ENCODE measurements around the gene ZDHHC18.
"Not testable (repeated sequence)": the region's sequence is repeated elsewhere in the genome, so short reads cannot be mapped to it uniquely, and the experiment has no call there.

The ZDHHC18 gene

GRCh38 chr1:26864610-26865480, 38.4 kb downstream of the ZDHHC18 start:
- Mint-ChIP-seq H3K4me1 (peaks cover 5% of the 10 kb centered on the region), H3K36me3 (no peaks in the 10 kb centered on the region), H3K27ac (peak overlapping the region; percentile 81), H3K4me3 (peak overlapping the region; percentile 96), H3K9me3 (no peaks in the 10 kb centered on the region), H3K27me3 (no peaks in the 10 kb centered on the region)
- ATAC-seq (ENCODE audit: low read depth) (peak; percentile 90), DNase-seq (ENCODE audit: low spot score in 2 of 2) (peak; percentile 92 to 95)

DNA sequence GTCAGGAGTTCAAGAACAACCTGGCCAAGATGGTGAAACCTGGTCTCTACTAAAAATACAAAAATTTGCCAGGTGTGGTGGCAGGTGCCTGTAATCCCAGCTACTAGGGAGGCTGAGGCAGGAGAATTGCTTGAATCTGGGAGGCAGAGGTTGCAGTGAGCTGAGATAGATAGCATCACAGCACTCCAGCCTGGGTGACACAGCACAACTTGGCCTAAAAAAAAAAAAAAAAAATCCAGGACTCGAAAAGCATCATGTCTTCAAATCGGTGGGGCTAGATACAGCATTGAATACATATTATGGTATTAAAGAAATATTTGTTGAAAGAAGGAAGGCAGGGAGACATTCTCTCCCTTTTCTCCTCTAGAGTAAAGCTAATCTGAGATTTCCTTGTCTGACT, 46.6 kb downstream of the ZDHHC18 start:
- not testable (repeated sequence) for H3K4me3 Mint-ChIP-seq; H3K27ac Mint-ChIP-seq; H3K36me3 Mint-ChIP-seq; H3K9me3 Mint-ChIP-seq; ATAC-seq (ENCODE audit: low read depth); H3K27me3 Mint-ChIP-seq; DNase-seq (ENCODE audit: low spot score in 2 of 2); H3K4me1 Mint-ChIP-seq

- Mint-ChIP-seq H3K4me3 (no peak overlapping the region), H3K27ac (peak overlapping the region; percentile 49), H3K36me3 (peaks cover 3% of the 10 kb centered on the region), H3K9me3 (no peaks in the 10 kb centered on the region), H3K27me3 (no peaks in the 10 kb centered on the region), H3K4me1 (no peaks in the 10 kb centered on the region)
- ATAC-seq (ENCODE audit: low read depth) (no peak), DNase-seq (ENCODE audit: low spot score in 2 of 2) (no peak)
Observed at GRCh38 chr1:26874896-26875295, 48.4 kb downstream of the ZDHHC18 start.

GRCh38 chr1:26877326-26877725, 50.8 kb downstream of the ZDHHC18 start:
- Mint-ChIP-seq H3K4me1 (no peaks in the 10 kb centered on the region), H3K9me3 (no peaks in the 10 kb centered on the region), H3K36me3 (peaks cover 3% of the 10 kb centered on the region), H3K27ac (no peak overlapping the region), H3K4me3 (no peak overlapping the region), H3K27me3 (no peaks in the 10 kb centered on the region)
- ATAC-seq (ENCODE audit: low read depth) = no peak
- no peak for DNase-seq (ENCODE audit: low spot score in 2 of 2)

- H3K9me3 Mint-ChIP-seq = no peaks in the 10 kb centered on the region
- H3K27me3 Mint-ChIP-seq = no peaks in the 10 kb centered on the region
- no peak overlapping the region for H3K27ac Mint-ChIP-seq
- H3K4me1 Mint-ChIP-seq = peaks cover 10% of the 10 kb centered on the region
- no peak overlapping the region for H3K4me3 Mint-ChIP-seq
- ATAC-seq (ENCODE audit: low read depth) (no peak), DNase-seq (ENCODE audit: low spot score in 2 of 2) (no peak)
- peaks cover 19% of the 10 kb centered on the region for H3K36me3 Mint-ChIP-seq
Observed at GRCh38 chr1:26879793-26880192, 53.3 kb downstream of the ZDHHC18 start.

GRCh38 chr1:26881611-26882010, 55.1 kb downstream of the ZDHHC18 start:
- not testable (repeated sequence) for H3K27ac Mint-ChIP-seq; H3K9me3 Mint-ChIP-seq; H3K4me3 Mint-ChIP-seq; DNase-seq (ENCODE audit: low spot score in 2 of 2); H3K27me3 Mint-ChIP-seq; ATAC-seq (ENCODE audit: low read depth)
- H3K36me3 Mint-ChIP-seq = peaks cover 22% of the 10 kb centered on the region
- peaks cover 10% of the 10 kb centered on the region for H3K4me1 Mint-ChIP-seq

GRCh38 chr1:26882696-26883463, 56.4 kb downstream of the ZDHHC18 start:
- Mint-ChIP-seq H3K36me3 (peaks cover 25% of the 10 kb centered on the region), H3K27ac (peak overlapping the region; percentile 62), H3K4me3 (no peak overlapping the region), H3K9me3 (no peaks in the 10 kb centered on the region), H3K27me3 (no peaks in the 10 kb centered on the region), H3K4me1 (peaks cover 12% of the 10 kb centered on the region)
- no peak for DNase-seq (ENCODE audit: low spot score in 2 of 2)
- no peak for ATAC-seq (ENCODE audit: low read depth)

DNA sequence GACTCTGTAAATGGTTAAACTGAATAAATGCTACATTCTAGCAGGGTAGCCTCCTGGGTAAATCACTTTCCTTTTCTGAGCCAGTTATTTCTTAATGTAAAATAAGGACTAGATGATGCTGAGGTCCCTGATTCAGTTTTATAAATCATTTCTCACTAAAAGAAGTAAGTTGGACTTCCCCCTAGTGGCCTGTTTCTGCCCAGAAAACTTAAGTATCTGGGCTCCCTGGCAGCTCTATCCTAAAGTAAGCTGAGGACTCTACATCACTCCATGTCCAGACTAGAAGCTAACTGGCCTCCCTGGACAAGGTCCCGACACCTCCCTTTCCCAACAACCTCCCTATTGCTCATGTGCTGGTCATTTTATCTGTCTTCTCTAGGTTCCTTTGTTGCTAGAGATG, 60.6 kb downstream of the ZDHHC18 start:
- H3K27me3 Mint-ChIP-seq = no peaks in the 10 kb centered on the region
- H3K36me3 Mint-ChIP-seq = peaks cover 35% of the 10 kb centered on the region
- no peak overlapping the region for H3K27ac Mint-ChIP-seq
- no peak for DNase-seq (ENCODE audit: low spot score in 2 of 2)
- no peaks in the 10 kb centered on the region for H3K9me3 Mint-ChIP-seq
- H3K4me3 Mint-ChIP-seq = no peak overlapping the region
- no peak for ATAC-seq (ENCODE audit: low read depth)
- H3K4me1 Mint-ChIP-seq = peaks cover 33% of the 10 kb centered on the region

DNA sequence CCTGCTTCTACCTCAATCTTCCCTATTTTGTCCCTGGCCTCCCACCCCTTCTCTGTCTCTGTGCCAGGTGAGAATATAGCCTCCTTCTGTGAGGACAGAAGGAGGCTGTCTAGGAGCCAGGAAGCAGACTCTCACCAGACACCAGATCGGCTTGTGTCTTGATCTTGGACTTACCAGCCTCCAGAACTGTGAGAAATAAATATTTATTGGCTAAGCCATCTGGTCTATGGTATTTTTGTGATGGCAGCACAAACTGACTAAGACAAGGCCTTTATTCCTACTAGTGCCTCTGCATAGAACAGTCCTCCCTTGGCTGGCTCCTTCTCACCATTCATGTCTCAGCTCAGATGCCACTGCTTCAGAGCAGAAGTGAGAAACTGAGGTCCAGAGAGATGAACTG, 61.7 kb downstream of the ZDHHC18 start:
- ATAC-seq (ENCODE audit: low read depth) = no peak
- peak overlapping the region; percentile 73 for H3K27ac Mint-ChIP-seq
- no peaks in the 10 kb centered on the region for H3K9me3 Mint-ChIP-seq
- peak overlapping the region; percentile 99 for H3K4me3 Mint-ChIP-seq
- DNase-seq (ENCODE audit: low spot score in 2 of 2) = no peak
- no peaks in the 10 kb centered on the region for H3K27me3 Mint-ChIP-seq
- peaks cover 26% of the 10 kb centered on the region for H3K4me1 Mint-ChIP-seq
- H3K36me3 Mint-ChIP-seq = peaks cover 32% of the 10 kb centered on the region

GRCh38 chr1:26889551-26890466, 63.3 kb downstream of the ZDHHC18 start, which contains the start of gene GPN2:
TSS of gene GPN2 (minus strand) at chr1:26890283. CDS start at chr1:26890096, 187 bp downstream.
- ATAC-seq (ENCODE audit: low read depth) = peak; percentile 95
- peaks cover 29% of the 10 kb centered on the region for H3K36me3 Mint-ChIP-seq
- peaks cover 26% of the 10 kb centered on the region for H3K4me1 Mint-ChIP-seq
- H3K27ac Mint-ChIP-seq = peak within 1 kb of the TSS; percentile 96
- no peaks in the 10 kb centered on the region for H3K9me3 Mint-ChIP-seq
- no peaks in the 10 kb centered on the region for H3K27me3 Mint-ChIP-seq
- H3K4me3 Mint-ChIP-seq = peak within 1 kb of the TSS; percentile 99
- DNase-seq (ENCODE audit: low spot score in 2 of 2) = peak; percentile 56 to 64

- Mint-ChIP-seq H3K36me3 (peaks cover 25% of the 10 kb centered on the region), H3K9me3 (no peaks in the 10 kb centered on the region), H3K4me1 (peaks cover 27% of the 10 kb centered on the region), H3K27me3 (no peaks in the 10 kb centered on the region), H3K4me3 (peak overlapping the region; percentile 99), H3K27ac (peak overlapping the region; percentile 96)
- ATAC-seq (ENCODE audit: low read depth) (peak; percentile 41), DNase-seq (ENCODE audit: low spot score in 2 of 2) (no peak)
Observed at GRCh38 chr1:26890467-26890796, 63.9 kb downstream of the ZDHHC18 start.

- DNase-seq (ENCODE audit: low spot score in 2 of 2) = no peak
- no peaks in the 10 kb centered on the region for H3K27me3 Mint-ChIP-seq
- peaks cover 22% of the 10 kb centered on the region for H3K36me3 Mint-ChIP-seq
- H3K4me1 Mint-ChIP-seq = peaks cover 23% of the 10 kb centered on the region
- no peaks in the 10 kb centered on the region for H3K9me3 Mint-ChIP-seq
- ATAC-seq (ENCODE audit: low read depth) = no peak
- H3K27ac Mint-ChIP-seq = no peak overlapping the region
- no peak overlapping the region for H3K4me3 Mint-ChIP-seq
Observed at GRCh38 chr1:26894263-26894662, 67.8 kb downstream of the ZDHHC18 start.

- peaks cover 19% of the 10 kb centered on the region for H3K36me3 Mint-ChIP-seq
Observed at GRCh38 chr1:26897351-26897750, 70.9 kb downstream of the ZDHHC18 start.

More at GRCh38 chr1:26897351-26897750, 70.9 kb downstream of the ZDHHC18 start:
- H3K4me3 Mint-ChIP-seq = no peak overlapping the region
- H3K27ac Mint-ChIP-seq = no peak overlapping the region
- no peaks in the 10 kb centered on the region for H3K27me3 Mint-ChIP-seq
- peaks cover 21% of the 10 kb centered on the region for H3K4me1 Mint-ChIP-seq
- no peak for DNase-seq (ENCODE audit: low spot score in 2 of 2)
- ATAC-seq (ENCODE audit: low read depth) = no peak
- no peaks in the 10 kb centered on the region for H3K9me3 Mint-ChIP-seq

All from memory B cell (primary cell).